HepG2 (cell line): Measurements from ENCODE around the gene GPATCH4. TPM values are rescaled to one million over a fixed set of nuclear protein-coding genes. Genes with fewer than 3 reads are reported as not detected.

Source experiments
- ATRX ChIP-seq: sonication (generic); formaldehyde crosslinking; IDR thresholded peaks from 2 replicates; pipeline ENCODE4 v1.4.0; 2020; ENCODE audit warnings: missing genetic modification reagents, borderline replicate concordance
- CHD4 ChIP-seq: fragments of 200-600 bp; sonication (generic); IDR thresholded peaks from 2 replicates; pipeline ENCODE4 v1.7.0; 2017; ENCODE audit warnings: mild to moderate bottlenecking, low read length, borderline replicate concordance
- HHEX ChIP-seq: IDR thresholded peaks from 2 replicates; pipeline ENCODE4 v1.6.1; 2016; ENCODE audit warnings: control low read depth
- KAT2B ChIP-seq: fragments of 150-350 bp; IDR thresholded peaks from 2 replicates; pipeline ENCODE4 v1.6.1; 2014; ENCODE audit warnings: low read depth, low read length, borderline replicate concordance
- KLF6 ChIP-seq: IDR thresholded peaks from 2 replicates; pipeline ENCODE4 v1.8.0; 2016; ENCODE audit warnings: missing biosample characterization, missing genetic modification reagents
- RXRA ChIP-seq: sonication (generic); formaldehyde crosslinking; IDR thresholded peaks from 2 replicates; pipeline ENCODE4 v1.5.1; 2020; ENCODE audit warnings: missing genetic modification reagents
- SALL1 ChIP-seq: sonication (generic); formaldehyde crosslinking; IDR thresholded peaks from 2 replicates; pipeline ENCODE4 v1.8.0; 2022; ENCODE audit warnings: mild to moderate bottlenecking, missing genetic modification reagents
- STAT5B ChIP-seq: sonication (generic); formaldehyde crosslinking; IDR thresholded peaks from 2 replicates; pipeline ENCODE4 v1.4.0; 2020; ENCODE audit warnings: missing genetic modification reagents
- TGIF2 ChIP-seq: IDR thresholded peaks from 2 replicates; pipeline ENCODE4 v1.6.1; 2016; ENCODE audit warnings: control low read depth, missing compliant biosample characterization
- THYN1 ChIP-seq: sonication (generic); formaldehyde crosslinking; IDR thresholded peaks from 2 replicates; pipeline ENCODE4 v1.8.1; 2023; ENCODE audit warnings: low read depth, mild to moderate bottlenecking, moderate library complexity, missing genetic modification reagents, borderline replicate concordance
- TOE1 ChIP-seq: sonication (generic); formaldehyde crosslinking; IDR thresholded peaks from 2 replicates; pipeline ENCODE4 v1.4.0; 2020; ENCODE audit warnings: mild to moderate bottlenecking, missing genetic modification reagents
- ZFP62 ChIP-seq: sonication (generic); formaldehyde crosslinking; IDR thresholded peaks from 2 replicates; pipeline ENCODE4 v1.4.0; 2020; ENCODE audit warnings: missing genetic modification reagents
- ZNF12 ChIP-seq: sonication (generic); formaldehyde crosslinking; IDR thresholded peaks from 2 replicates; pipeline ENCODE4 v1.5.0; 2020; ENCODE audit warnings: missing genetic modification reagents
- ZNF33A ChIP-seq: sonication (generic); formaldehyde crosslinking; IDR thresholded peaks from 2 replicates; pipeline ENCODE4 v1.5.1; 2020; ENCODE audit warnings: missing genetic modification reagents, mild to moderate bottlenecking, moderate library complexity, borderline replicate concordance
- ZNF468 ChIP-seq: sonication (generic); formaldehyde crosslinking; IDR thresholded peaks from 2 replicates; pipeline ENCODE4 v1.8.0; 2022; ENCODE audit warnings: mild to moderate bottlenecking, moderate library complexity, missing genetic modification reagents
- ZNF547 ChIP-seq: sonication (generic); formaldehyde crosslinking; IDR thresholded peaks from 2 replicates; pipeline ENCODE4 v1.5.1; 2020; ENCODE audit warnings: mild to moderate bottlenecking, missing genetic modification reagents
- ZNF552 ChIP-seq: sonication (generic); formaldehyde crosslinking; IDR thresholded peaks from 2 replicates; pipeline ENCODE4 v1.9.0; 2022; ENCODE audit warnings: missing genetic modification reagents, mild to moderate bottlenecking, borderline replicate concordance
- ZNF563 ChIP-seq: sonication (generic); formaldehyde crosslinking; IDR thresholded peaks from 2 replicates; pipeline ENCODE4 v1.8.0; 2022; ENCODE audit warnings: mild to moderate bottlenecking, moderate library complexity, missing genetic modification reagents
- ZNF747 ChIP-seq: sonication (generic); formaldehyde crosslinking; IDR thresholded peaks from 2 replicates; pipeline ENCODE4 v1.8.1; 2023; ENCODE audit warnings: missing genetic modification reagents, mild to moderate bottlenecking, borderline replicate concordance
- ZNF766 ChIP-seq: sonication (generic); formaldehyde crosslinking; IDR thresholded peaks from 2 replicates; pipeline ENCODE4 v1.5.0; 2020; ENCODE audit warnings: missing genetic modification reagents, borderline replicate concordance
- polyA plus RNA-seq, 8 experiments: library from polyadenylated mRNA; depleted of rRNA in 3 of 8; stranded (reverse) in 7 of 8; unstranded in 1 of 8; fragments of >200 nt; fragmentation: Illumina TruSeq in 4 of 8; extraction: Trizol in 4 of 8; gene quantifications; 2 replicates each; pipeline versions ENCODE4 v1.2.1 to v1.2.3, GENCODE V29; 2011 to 2016; ENCODE audit warnings: low read depth in 4 of 8, missing spikeins in 1 of 8, mixed read lengths in 1 of 8; ENCODE audit not compliant: insufficient read depth in 1 of 8
- total RNA-seq, 5 experiments: library from RNA; depleted of rRNA; stranded (reverse); fragments of >200 nt; fragmentation: Illumina TruSeq; extraction: Trizol; gene quantifications; 2 replicates each; pipeline ENCODE4 v1.2.3, GENCODE V29; 2016; ENCODE audit warnings: low read depth in 1 of 5
- TF ChIP-seq, protein P1 (sequence below): sonication (generic); formaldehyde crosslinking; IDR thresholded peaks from 2 replicates; pipeline ENCODE4 v1.5.1; 2020; ENCODE audit warnings: mild to moderate bottlenecking, missing genetic modification reagents
- TF ChIP-seq, protein P2 (sequence below): sonication (generic); formaldehyde crosslinking; IDR thresholded peaks from 2 replicates; pipeline ENCODE4 v1.4.0; 2020; ENCODE audit warnings: mild to moderate bottlenecking, low read depth, missing genetic modification reagents
- TF ChIP-seq, protein P3 (sequence below): sonication (generic); formaldehyde crosslinking; IDR thresholded peaks from 2 replicates; pipeline ENCODE4 v1.5.1; 2020; ENCODE audit warnings: mild to moderate bottlenecking, missing genetic modification reagents, moderate library complexity

Gene GPATCH4
- total and polyA plus RNA-seq, 2 of the 13 experiments (the other 11 are each of a cell fraction or from before 2014, with no cell fraction given) = 19.2 to 37.9 TPM

DNA sequence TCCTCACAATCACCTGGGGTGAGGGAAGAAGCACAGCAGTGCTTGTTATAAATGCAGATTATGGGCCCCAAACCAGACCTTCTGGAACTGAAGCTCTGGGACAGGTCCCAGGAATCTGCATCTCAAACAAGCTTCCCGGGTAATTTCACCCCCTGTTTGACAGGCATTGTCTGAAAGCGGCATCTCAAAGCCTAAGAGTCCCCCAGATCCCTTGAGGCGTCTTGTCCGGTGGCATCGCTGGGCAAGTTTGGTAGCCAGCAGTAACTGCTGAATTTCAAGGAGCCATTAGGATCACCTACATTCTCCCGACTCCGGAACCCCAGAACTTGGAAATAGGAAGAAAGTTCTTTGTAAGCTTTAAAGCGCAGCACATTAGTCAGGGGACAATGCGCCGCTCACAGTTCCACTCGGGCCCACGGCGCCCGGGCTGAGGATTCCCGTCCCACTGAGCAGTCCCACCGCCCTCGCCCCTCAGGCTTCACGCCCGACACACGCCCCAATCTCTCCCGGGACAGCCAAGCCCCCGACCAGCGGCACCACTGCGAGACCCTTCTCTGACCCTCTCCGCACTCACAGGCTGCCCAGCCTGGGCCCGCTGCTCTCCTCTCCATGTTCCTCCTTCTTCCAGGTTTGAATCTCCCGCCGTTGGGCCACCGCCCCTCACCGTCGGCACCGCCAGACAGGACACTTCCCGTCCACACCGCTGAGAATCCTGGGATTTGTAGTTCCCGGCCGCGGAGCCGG is 29.2 kb downstream of the GPATCH4 start, which contains the start of gene IQGAP3 (continued):
- TF ChIP-seq, protein P1, sequence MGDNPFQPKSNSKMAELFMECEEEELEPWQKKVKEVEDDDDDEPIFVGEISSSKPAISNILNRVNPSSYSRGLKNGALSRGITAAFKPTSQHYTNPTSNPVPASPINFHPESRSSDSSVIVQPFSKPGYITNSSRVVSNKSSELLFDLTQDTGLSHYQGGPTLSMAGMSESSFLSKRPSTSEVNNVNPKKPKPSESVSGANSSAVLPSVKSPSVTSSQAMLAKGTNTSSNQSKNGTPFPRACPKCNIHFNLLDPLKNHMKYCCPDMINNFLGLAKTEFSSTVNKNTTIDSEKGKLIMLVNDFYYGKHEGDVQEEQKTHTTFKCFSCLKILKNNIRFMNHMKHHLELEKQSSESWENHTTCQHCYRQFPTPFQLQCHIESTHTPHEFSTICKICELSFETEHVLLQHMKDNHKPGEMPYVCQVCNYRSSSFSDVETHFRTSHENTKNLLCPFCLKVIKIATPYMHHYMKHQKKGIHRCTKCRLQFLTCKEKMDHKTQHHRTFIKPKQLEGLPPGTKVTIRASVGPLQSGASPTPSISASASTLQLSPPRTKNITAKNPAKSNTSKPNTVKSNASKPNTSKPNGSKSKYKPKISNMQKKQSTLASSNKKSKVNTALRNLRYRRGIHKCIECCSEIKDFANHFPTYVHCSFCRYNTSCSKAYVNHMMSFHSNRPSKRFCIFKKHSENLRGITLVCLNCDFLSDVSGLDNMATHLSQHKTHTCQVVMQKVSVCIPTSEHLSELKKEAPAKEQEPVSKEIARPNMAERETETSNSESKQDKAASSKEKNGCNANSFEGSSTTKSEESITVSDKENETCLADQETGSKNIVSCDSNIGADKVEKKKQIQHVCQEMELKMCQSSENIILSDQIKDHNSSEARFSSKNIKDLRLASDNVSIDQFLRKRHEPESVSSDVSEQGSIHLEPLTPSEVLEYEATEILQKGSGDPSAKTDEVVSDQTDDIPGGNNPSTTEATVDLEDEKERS (CRISPR knock-in tag) = no peak
- TF ChIP-seq SALL1 (CRISPR knock-in tag) (peak; percentile 70), ZNF766 (CRISPR knock-in tag) (no peak), TOE1 (CRISPR knock-in tag) (no peak), TGIF2 (peak; percentile 92), ZNF547 (CRISPR knock-in tag) (peak; percentile 64; the same call in 1 of the 2 replicates), RXRA (CRISPR knock-in tag) (no peak; the same call in 1 of the 2 replicates), THYN1 (no peak), ZNF468 (CRISPR knock-in tag) (no peak), ZFP62 (CRISPR knock-in tag) (no peak), ZNF563 (CRISPR knock-in tag) (no peak), ZNF747 (peak; percentile 18; the same call in 1 of the 2 replicates), KAT2B (no peak), KLF6 (peak; percentile 43; the same call in 1 of the 2 replicates), STAT5B (CRISPR knock-in tag) (no peak), ATRX (no peak), ZNF12 (CRISPR knock-in tag) (no peak), CHD4 (no peak), ZNF33A (CRISPR knock-in tag) (no peak), ZNF552 (CRISPR knock-in tag) (no peak), HHEX (CRISPR knock-in tag) (no peak)
- TF ChIP-seq, protein P2, sequence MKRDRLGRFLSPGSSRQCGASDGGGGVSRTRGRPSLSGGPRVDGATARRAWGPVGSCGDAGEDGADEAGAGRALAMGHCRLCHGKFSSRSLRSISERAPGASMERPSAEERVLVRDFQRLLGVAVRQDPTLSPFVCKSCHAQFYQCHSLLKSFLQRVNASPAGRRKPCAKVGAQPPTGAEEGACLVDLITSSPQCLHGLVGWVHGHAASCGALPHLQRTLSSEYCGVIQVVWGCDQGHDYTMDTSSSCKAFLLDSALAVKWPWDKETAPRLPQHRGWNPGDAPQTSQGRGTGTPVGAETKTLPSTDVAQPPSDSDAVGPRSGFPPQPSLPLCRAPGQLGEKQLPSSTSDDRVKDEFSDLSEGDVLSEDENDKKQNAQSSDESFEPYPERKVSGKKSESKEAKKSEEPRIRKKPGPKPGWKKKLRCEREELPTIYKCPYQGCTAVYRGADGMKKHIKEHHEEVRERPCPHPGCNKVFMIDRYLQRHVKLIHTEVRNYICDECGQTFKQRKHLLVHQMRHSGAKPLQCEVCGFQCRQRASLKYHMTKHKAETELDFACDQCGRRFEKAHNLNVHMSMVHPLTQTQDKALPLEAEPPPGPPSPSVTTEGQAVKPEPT (CRISPR knock-in tag) = no peak
- TF ChIP-seq, protein P3, sequence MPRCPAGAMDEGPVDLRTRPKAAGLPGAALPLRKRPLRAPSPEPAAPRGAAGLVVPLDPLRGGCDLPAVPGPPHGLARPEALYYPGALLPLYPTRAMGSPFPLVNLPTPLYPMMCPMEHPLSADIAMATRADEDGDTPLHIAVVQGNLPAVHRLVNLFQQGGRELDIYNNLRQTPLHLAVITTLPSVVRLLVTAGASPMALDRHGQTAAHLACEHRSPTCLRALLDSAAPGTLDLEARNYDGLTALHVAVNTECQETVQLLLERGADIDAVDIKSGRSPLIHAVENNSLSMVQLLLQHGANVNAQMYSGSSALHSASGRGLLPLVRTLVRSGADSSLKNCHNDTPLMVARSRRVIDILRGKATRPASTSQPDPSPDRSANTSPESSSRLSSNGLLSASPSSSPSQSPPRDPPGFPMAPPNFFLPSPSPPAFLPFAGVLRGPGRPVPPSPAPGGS (CRISPR knock-in tag) = no peak
